Hematopoietic multipotent progenitor cell treated with erythropoietin and hydrocortisone succinate and interleukin-3 and kit ligand, for 4 days (in vitro differentiated cells): ENCODE results near the gene SLC27A3.

Experiments used
- DNase-seq: peaks from one replicate; pipeline ENCODE4 v3.0.0-alpha.2; 2015

The SLC27A3 gene

GRCh38 chr1:153799566-153800465 lies 24.6 kb downstream of the SLC27A3 start:
- no peak for DNase-seq

- no peak for DNase-seq
These were observed 25.3 kb downstream of the SLC27A3 start for GRCh38 chr1:153800516-153800915.

- no peak for DNase-seq
These were observed 25.9 kb downstream of the SLC27A3 start for GRCh38 chr1:153801028-153801625.

- DNase-seq = no peak
These were observed 26.8 kb downstream of the SLC27A3 start for GRCh38 chr1:153801786-153802697.

- peak; percentile 43 for DNase-seq
These were observed 28.4 kb downstream of the SLC27A3 start for GRCh38 chr1:153803470-153804056.

GRCh38 chr1:153804112-153804511 lies 28.9 kb downstream of the SLC27A3 start:
- no peak for DNase-seq

- DNase-seq = peak; percentile 96
These were observed 30.0 kb downstream of the SLC27A3 start for GRCh38 chr1:153805042-153805745.

- DNase-seq = peak; percentile 29
These were observed 30.9 kb downstream of the SLC27A3 start for GRCh38 chr1:153805886-153806719.

GRCh38 chr1:153816283-153816889 lies 41.2 kb downstream of the SLC27A3 start:
- no peak for DNase-seq

GRCh38 chr1:153818876-153819275 lies 43.7 kb downstream of the SLC27A3 start:
- peak; percentile 44 for DNase-seq

- DNase-seq = no peak
These were observed 52.2 kb downstream of the SLC27A3 start for GRCh38 chr1:153827168-153827964.
